Peyer's patch (tissue), 4 donors: ENCODE results near the gene KAZN. TPM values are rescaled to one million over a fixed set of nuclear protein-coding genes. Genes with fewer than 3 reads are reported as not detected.

Experiments
- DNase-seq, 3 donors: peaks; one replicate each; pipeline ENCODE4 v3.0.0-alpha.2; 2017 to 2019
- H3K27ac ChIP-seq, 4 donors: fragments of 200-600 bp; sonication (generic); one replicate each; pipeline ENCODE4 v1.5.1; 2016 to 2019
- H3K27me3 ChIP-seq, 2 donors: fragments of 200-600 bp; sonication (generic); one replicate each; pipeline ENCODE4 v1.5.1; 2019
- H3K36me3 ChIP-seq, 3 donors: fragments of 200-600 bp; sonication (generic); one replicate each; pipeline ENCODE4 v1.5.1; 2016 to 2019
- H3K4me1 ChIP-seq, 4 donors: fragments of 200-600 bp; sonication (generic); one replicate each; pipeline ENCODE4 v1.5.1; 2016 to 2019
- H3K4me3 ChIP-seq, 4 donors: fragments of 200-600 bp; sonication (generic); 1 replicate in 3 of 4; 2 replicates in 1 of 4; pipeline ENCODE4 v1.5.1; 2016 to 2019; ENCODE audit warnings: mild to moderate bottlenecking in 1 of 4
- H3K9me3 ChIP-seq, 4 donors: fragments of 200-600 bp; sonication (generic); one replicate each; pipeline ENCODE4 v1.5.1; 2016 to 2019; ENCODE audit warnings: mild to moderate bottlenecking in 1 of 4
- CTCF ChIP-seq, 6 experiments: fragments of 450-650 bp in 4 of 6; fragments of 200-600 bp in 2 of 6; sonication (generic) in 1 of 6; IDR thresholded peaks; one replicate each; pipeline ENCODE4 v1.5.1; 2017 to 2019; ENCODE audit warnings: antibody characterized with exemption in 6 of 6, mild to moderate bottlenecking in 3 of 6, moderate library complexity in 1 of 6
- POLR2A ChIP-seq, 2 donors: fragments of 450-650 bp; IDR thresholded peaks; one replicate each; pipeline ENCODE4 v1.5.1; 2017; ENCODE audit warnings: antibody characterized with exemption in 2 of 2, mild to moderate bottlenecking in 2 of 2, moderate library complexity in 2 of 2
- total RNA-seq, 4 donors: library from RNA; depleted of rRNA; stranded (reverse); fragments of >200 nt; gene quantifications; one replicate each; pipeline ENCODE4 v1.1.0, GENCODE V29; 2016

Gene KAZN
- total RNA-seq, 4 donors from 2014 or later, result 14.9 to 25.5 (median 21.7) TPM

- Histone ChIP-seq H3K9me3 (peaks cover 0 to 3% (median 0%) of the 10 kb centered on the region in 4 donors), H3K4me1 (peaks cover 0 to 13% (median 0%) of the 10 kb centered on the region in 4 donors), H3K4me3 (no peak overlapping the region), H3K27me3 (no peaks in the 10 kb centered on the region), H3K27ac (peak overlapping the region in 2 of 4 donors; percentile 12 to 30), H3K36me3 (no peaks in the 10 kb centered on the region)
- TF ChIP-seq POLR2A (IDR thresholded peaks at IDR 0.05) (no peak), CTCF (IDR thresholded peaks at IDR 0.05) (no peak)
- DNase-seq, result peak in 1 of 3 donors; percentile 37
Observed at GRCh38 chr1:14946684-14947238, 348.3 kb downstream of the KAZN start.

- no peak for TF ChIP-seq POLR2A (IDR thresholded peaks at IDR 0.05)
- no peak for TF ChIP-seq CTCF (IDR thresholded peaks at IDR 0.05)
- Histone ChIP-seq H3K36me3 (no peaks in the 10 kb centered on the region), H3K4me1 (peaks cover 0 to 13% (median 0%) of the 10 kb centered on the region in 4 donors), H3K27me3 (no peaks in the 10 kb centered on the region), H3K9me3 (peaks cover 0 to 3% (median 0%) of the 10 kb centered on the region in 4 donors), H3K27ac (peak overlapping the region in 1 of 4 donors; percentile 12), H3K4me3 (no peak overlapping the region)
- DNase-seq, result no peak
Observed at GRCh38 chr1:14947421-14947820, 348.9 kb downstream of the KAZN start.

GRCh38 chr1:14948112-14948652, 349.7 kb downstream of the KAZN start:
- H3K9me3 ChIP-seq, result peaks cover 0 to 3% (median 0%) of the 10 kb centered on the region in 4 donors
- TF ChIP-seq CTCF (IDR thresholded peaks at IDR 0.05) (no peak), POLR2A (IDR thresholded peaks at IDR 0.05) (no peak)
- no peaks in the 10 kb centered on the region for H3K36me3 ChIP-seq
- no peak overlapping the region for H3K27ac ChIP-seq
- peaks cover 0 to 13% (median 0%) of the 10 kb centered on the region in 4 donors for H3K4me1 ChIP-seq
- no peak overlapping the region for H3K4me3 ChIP-seq
- H3K27me3 ChIP-seq, result no peaks in the 10 kb centered on the region
- no peak for DNase-seq

GRCh38 chr1:14949270-14949835, 350.9 kb downstream of the KAZN start:
- Histone ChIP-seq H3K9me3 (peaks cover 0 to 3% (median 0%) of the 10 kb centered on the region in 4 donors), H3K27ac (no peak overlapping the region), H3K4me3 (no peak overlapping the region), H3K27me3 (no peaks in the 10 kb centered on the region), H3K36me3 (no peaks in the 10 kb centered on the region), H3K4me1 (peaks cover 0 to 13% (median 0%) of the 10 kb centered on the region in 4 donors)
- no peak for DNase-seq
- no peak for TF ChIP-seq CTCF (IDR thresholded peaks at IDR 0.05)
- no peak for TF ChIP-seq POLR2A (IDR thresholded peaks at IDR 0.05)

- peaks cover 0 to 6% (median 0%) of the 10 kb centered on the region in 4 donors for H3K4me1 ChIP-seq
- peaks cover 0 to 3% (median 0%) of the 10 kb centered on the region in 4 donors for H3K9me3 ChIP-seq
- no peaks in the 10 kb centered on the region for H3K36me3 ChIP-seq
- no peak overlapping the region for H3K27ac ChIP-seq
- DNase-seq, result no peak
- H3K27me3 ChIP-seq, result no peaks in the 10 kb centered on the region
- TF ChIP-seq POLR2A (IDR thresholded peaks at IDR 0.05) (no peak), CTCF (IDR thresholded peaks at IDR 0.05) (no peak)
- no peak overlapping the region for H3K4me3 ChIP-seq
Observed at GRCh38 chr1:14949836-14950713, 351.6 kb downstream of the KAZN start.
